DMS153 (cell line): ENCODE results near the gene ZNF135.

Experiments used
- DNase-seq: peaks from one replicate; lab custom pipeline; 2025; lab: John Stamatoyannopoulos, UW

The ZNF135 gene

DNA sequence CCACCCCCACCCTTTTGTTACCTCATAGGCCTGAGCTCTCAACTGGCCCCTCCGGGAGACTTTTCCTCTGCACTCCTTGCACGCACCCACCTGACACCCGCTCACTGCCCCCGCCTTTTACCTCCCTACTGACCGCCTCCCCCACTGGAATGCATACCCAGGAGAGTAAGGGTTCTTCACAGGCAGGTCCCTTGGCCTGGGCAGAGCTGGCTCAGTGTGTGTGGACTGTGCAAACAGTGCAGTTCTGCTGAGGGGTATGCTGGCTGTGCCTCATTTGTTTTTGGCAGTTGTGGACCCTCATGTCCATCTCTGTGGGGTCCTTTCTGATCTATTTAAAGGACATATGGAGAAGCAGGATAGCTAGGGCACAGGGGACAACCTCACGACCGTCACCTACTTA lies 34.0 kb downstream of the ZNF135 start:
- DNase-seq: no peak

- no peak for DNase-seq
Measured at GRCh38 chr19:58095328-58095727, 36.2 kb downstream of the ZNF135 start.

DNA sequence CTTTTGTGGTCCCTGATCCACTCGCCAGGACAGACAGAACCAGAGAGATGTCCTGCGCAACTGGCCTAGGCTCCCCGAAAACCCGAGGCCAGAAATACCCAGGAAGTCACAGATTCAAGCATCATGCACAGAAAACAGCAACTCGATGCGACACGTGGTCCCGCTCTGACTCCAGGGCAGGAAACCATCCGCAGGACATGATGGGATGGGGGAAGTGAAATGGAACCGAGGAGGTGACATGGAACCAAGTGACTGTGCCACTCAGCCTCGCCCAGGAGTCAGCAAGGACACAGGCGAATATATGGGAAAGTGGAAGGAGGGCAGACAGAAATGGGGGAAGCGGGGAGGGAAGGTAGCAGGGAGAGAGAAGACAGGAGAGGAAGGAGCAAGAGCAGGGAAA lies 37.8 kb downstream of the ZNF135 start:
- no peak for DNase-seq

GRCh38 chr19:58097349-58097748 lies 38.3 kb downstream of the ZNF135 start:
- no peak for DNase-seq

DNA sequence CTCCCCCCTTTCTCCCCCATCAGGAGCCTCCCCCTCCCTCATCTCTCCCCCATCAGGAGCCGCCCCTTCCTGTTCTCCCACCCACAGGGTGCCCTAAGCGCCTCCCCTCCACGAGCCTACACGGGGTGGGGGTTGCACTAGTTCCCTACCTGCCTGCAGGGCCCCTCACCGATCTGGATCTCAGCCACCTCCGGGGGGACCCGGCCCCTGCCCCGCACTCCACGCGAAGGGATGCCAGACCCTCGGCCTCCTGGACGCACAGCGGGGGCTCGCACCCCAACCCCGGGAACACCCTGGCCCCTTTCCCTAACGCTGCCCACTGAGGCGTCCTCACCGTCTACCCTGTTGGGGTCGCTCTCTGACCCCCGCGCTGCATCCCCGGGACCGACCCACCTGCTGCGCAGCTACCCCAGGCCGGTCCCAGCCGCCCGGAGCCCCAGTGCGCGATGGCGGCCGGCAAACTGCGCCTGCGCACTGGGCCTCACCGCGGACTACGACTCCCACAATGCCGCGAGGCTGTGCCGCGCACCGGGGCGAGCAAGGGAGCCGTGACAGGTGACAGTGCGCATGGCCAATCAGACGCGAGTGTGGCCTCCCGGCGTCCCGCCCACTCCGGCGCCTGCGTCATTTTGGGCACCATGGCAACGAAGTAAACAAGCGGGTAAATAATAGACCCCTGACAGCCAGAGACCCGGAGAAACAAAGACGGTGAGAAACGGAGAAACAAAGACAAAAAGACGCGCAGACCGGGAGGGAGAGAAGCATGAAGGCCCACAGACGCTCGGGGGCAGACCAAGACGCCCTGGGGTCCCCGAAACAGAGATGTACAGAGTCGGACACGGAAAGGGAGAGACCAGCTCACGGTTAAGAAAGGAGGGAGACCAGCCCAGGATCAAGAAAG lies 38.9 kb downstream of the ZNF135 start, which contains the start of gene ZSCAN18:
Gene ZSCAN18, minus strand, starts transcription at position 451 of the 901 bp plus-strand sequence. CDS start 7,964 bp downstream, outside the sequence.
- peak; percentile 67 for DNase-seq

GRCh38 chr19:58098682-58098998 lies 39.6 kb downstream of the ZNF135 start:
- no peak for DNase-seq

DNA sequence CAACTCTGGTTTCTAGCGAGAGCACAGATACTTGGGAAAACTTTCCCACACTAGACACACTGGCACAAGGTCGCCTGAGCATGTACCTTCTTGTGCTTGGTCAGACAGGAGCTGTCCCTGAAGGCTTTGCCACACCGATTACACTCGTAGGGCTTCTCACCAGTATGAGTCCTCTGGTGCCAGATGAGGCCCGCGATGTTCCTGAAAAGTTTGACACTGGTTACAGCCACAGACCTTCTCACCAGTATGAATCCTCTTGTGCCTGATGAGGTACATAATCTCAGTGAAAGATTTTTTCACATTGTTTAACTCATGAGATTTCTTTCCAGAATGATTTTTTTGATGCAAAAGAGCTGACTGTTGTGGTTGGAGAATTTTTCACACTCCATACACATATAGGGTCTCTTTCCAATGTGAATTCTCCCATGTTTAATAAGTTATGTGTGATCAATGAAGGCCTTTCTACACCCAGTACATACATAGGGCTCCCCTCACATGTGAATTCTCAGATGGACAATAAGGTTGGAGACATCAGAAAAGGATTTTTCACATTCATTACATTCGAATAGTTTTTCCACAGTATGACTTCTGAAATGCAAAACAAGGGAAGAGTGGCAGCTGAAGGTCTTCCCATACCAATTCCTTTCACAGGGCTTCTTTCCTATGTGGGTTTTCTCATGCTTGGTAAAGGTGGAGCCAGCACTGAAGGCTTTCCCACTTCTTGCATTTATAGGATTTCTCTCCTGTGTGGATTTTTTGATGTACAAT lies 48.9 kb downstream of the ZNF135 start:
- no peak for DNase-seq

DNA sequence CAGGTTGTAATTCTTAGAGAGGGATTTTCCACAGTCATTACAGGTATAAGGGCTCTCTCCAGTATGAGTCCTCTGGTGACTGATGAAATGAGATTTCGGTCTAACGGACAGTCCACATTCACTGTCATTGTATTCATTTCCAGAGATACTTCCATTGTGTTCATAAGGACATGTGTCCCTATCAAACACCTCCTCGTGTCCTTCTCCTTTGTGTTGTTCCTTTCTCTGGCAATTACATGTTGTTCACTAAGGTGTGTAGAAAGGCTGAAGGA lies 49.4 kb downstream of the ZNF135 start:
- DNase-seq: no peak

- DNase-seq: no peak
Measured at GRCh38 chr19:58117841-58118575, 58.9 kb downstream of the ZNF135 start.

DNA sequence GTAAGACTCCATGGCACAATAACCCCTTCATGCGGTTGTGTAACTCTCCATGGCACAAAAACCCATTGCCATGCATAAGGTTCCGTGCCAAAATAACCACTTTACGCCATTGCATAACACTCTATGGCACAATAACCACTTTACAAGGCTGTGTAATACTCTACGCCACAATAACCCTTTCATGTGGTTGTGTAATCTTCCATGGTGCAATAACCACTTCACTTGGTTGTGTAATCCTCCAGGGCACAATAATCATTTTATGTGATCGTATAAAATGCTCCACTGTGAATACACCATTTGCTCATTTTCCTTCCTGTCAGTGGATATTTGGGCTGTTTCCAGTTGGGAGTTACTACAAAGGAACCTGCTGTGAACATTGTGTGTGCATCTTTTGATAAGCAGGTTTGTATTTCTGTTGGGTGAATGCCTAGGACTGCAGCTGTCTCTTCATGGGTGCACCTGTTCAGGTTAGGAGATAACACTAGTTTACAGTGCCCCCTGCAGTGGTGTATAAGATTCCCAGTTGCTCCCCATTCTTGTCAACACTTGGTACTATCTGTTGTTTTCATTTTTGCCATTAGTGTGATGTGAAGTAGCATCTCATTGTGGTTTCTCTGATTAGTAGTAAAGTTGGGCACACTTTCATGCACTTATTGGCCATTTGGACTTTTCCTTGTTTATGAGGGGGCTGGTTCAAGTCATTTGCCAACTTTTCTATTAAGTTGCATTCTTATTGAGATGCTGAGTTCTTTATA lies 60.1 kb downstream of the ZNF135 start:
- no peak for DNase-seq
